Keratinocyte (primary cell): Measurements from ENCODE around the gene APOBEC3F. TPM values are rescaled to one million over a fixed set of nuclear protein-coding genes. Genes with fewer than 3 reads are reported as not detected.
A peak's percentile ranks its signal among the peaks of the same experiment; 100 is the strongest.
"Not testable (repeated sequence)": the region's sequence is repeated elsewhere in the genome, so short reads cannot be mapped to it uniquely, and the experiment has no call there.

Source experiments
- DNase-seq: peaks from one replicate; pipeline ENCODE4 v3.0.0-alpha.2; 2011; ENCODE audit warnings: low read depth, missing footprints, low spot score
- FAIRE-seq: peaks from 2 replicates; lab custom pipeline; 2011; peaks lifted over from hg19 to GRCh38; lab: Jason Lieb, UNC
- H2AFZ ChIP-seq: 2 replicates; pipeline ENCODE4 v1.6.0; 2012; ENCODE audit warnings: low read length, control low read depth, inconsistent platforms; ENCODE audit not compliant: control insufficient read depth
- H3K27ac ChIP-seq: 2 replicates; pipeline ENCODE4 v1.5.1; 2011; ENCODE audit warnings: low read length; ENCODE audit not compliant: control insufficient read depth, insufficient read depth
- H3K27me3 ChIP-seq: 3 replicates; pipeline ENCODE4 v1.6.0; 2011; ENCODE audit warnings: low read length; ENCODE audit not compliant: control insufficient read depth, insufficient read depth; ENCODE audit errors: extremely low read depth
- H3K36me3 ChIP-seq, 2 experiments: 2 replicates in 1 of 2; 3 replicates in 1 of 2; pipeline ENCODE4 v1.5.1; 2011; ENCODE audit warnings: low read length in 2 of 2, mild to moderate bottlenecking in 1 of 2; ENCODE audit not compliant: control insufficient read depth in 2 of 2, insufficient read depth in 2 of 2; ENCODE audit errors: extremely low read depth in 1 of 2
- H3K4me1 ChIP-seq: 3 replicates; pipeline ENCODE4 v1.5.1; 2011; ENCODE audit warnings: low read length; ENCODE audit not compliant: control insufficient read depth, insufficient read depth; ENCODE audit errors: extremely low read depth
- H3K4me2 ChIP-seq: 3 replicates; pipeline ENCODE4 v1.6.0; 2011; ENCODE audit warnings: low read depth, low read length; ENCODE audit not compliant: control insufficient read depth, insufficient read depth; ENCODE audit errors: extremely low read depth
- H3K4me3 ChIP-seq, 3 experiments: fragments of 200-600 bp in 1 of 3; sonication (generic) in 1 of 3; 2 replicates in 2 of 3; 3 replicates in 1 of 3; pipeline ENCODE4 v1.5.1; 2011 to 2016; ENCODE audit warnings: low read length in 3 of 3, mild to moderate bottlenecking in 3 of 3, control low read depth in 2 of 3, inconsistent platforms in 1 of 3, low read depth in 1 of 3, mixed read lengths in 1 of 3, mixed run types in 1 of 3, moderate library complexity in 1 of 3; ENCODE audit not compliant: control insufficient read depth in 2 of 3, insufficient read depth in 2 of 3; ENCODE audit errors: extremely low read depth in 1 of 3
- H3K79me2 ChIP-seq: 2 replicates; pipeline ENCODE4 v1.6.0; 2012; ENCODE audit warnings: low read length; ENCODE audit not compliant: control insufficient read depth, insufficient read depth
- H3K9ac ChIP-seq: 3 replicates; pipeline ENCODE4 v1.6.0; 2011; ENCODE audit warnings: low read length; ENCODE audit not compliant: control insufficient read depth, insufficient read depth; ENCODE audit errors: extremely low read depth
- H3K9me1 ChIP-seq: 3 replicates; pipeline ENCODE4 v1.6.0; 2011; ENCODE audit warnings: low read length; ENCODE audit not compliant: control insufficient read depth, insufficient read depth; ENCODE audit errors: extremely low read depth
- H3K9me3 ChIP-seq: 2 replicates; pipeline ENCODE4 v1.5.1; 2012; ENCODE audit warnings: low read depth, low read length; ENCODE audit not compliant: control insufficient read depth
- H4K20me1 ChIP-seq: 3 replicates; pipeline ENCODE4 v1.6.0; 2011; ENCODE audit warnings: low read length; ENCODE audit not compliant: control insufficient read depth, insufficient read depth; ENCODE audit errors: extremely low read depth
- dilution Hi-C: fragments of 300-500 bp; cut with MboI; formaldehyde crosslinking; loops from one replicate; pipeline ENCODE4 v1.7.0; 2020; ENCODE audit warnings: low sequenced_read_pairs; ENCODE audit not compliant: extremely low pct_ligation_motif_present
- polyA plus RNA-seq, 5 experiments: library from polyadenylated mRNA; depleted of rRNA in 3 of 5; stranded (reverse) in 3 of 5; stranded (forward) in 1 of 5; unstranded in 1 of 5; fragments of >200 nt; gene quantifications; 1 replicate in 1 of 5; 2 replicates in 3 of 5; 3 replicates in 1 of 5; pipeline versions ENCODE4 v1.2.1 to v1.2.3, GENCODE V29; 2011 to 2012; ENCODE audit warnings: missing spikeins in 2 of 5, low read depth in 1 of 5, low replicate concordance in 1 of 5

The APOBEC3F gene
- polyA plus RNA-seq, 1 donor (not counting 4 experiments of a cell fraction or from before 2014, with no cell fraction given) = 7.9 TPM

DNA sequence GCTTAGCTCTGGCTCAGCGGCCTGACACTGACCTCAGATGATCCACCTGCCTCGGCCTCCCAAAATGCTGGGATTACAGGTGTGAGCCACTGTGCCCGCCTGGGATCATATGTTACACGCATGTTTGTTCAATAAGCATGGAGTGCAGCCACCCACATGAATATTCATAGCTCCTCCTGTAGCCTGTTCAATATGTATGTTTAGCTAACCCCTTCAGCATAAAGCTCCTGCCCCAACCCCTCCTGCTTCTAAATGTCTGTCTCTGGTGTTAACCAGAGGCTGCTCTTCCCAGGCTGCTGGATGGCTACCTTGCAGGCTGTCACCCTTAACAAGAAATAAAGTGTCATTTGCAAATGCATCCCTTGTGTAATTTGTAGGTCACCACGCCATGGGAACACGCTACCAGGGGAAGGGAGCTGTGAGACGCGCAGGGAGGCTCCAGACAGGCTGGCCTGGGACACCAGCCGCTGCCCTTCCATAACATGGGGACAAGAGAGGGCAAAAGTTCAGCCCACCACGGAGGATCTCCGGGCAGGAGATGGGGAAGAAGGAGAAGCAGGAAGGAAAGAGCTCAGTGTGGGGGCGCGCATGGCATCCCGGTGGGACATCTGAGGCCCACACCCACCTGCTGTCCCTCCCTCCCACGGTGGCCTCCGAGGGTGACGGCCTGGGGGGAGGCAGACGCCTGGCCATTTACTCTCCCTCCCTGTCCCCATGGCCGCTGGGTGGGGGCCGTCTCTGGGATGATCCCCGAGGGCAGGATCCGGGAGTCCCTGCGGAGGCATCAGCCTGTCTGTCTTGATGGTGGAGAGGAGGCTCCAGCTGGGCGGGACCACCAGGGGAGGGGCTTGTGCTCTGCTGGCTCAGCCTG, 35.7 kb downstream of the APOBEC3F start:
- H3K9me1 ChIP-seq, FAIRE-seq, H2AFZ ChIP-seq, H3K4me1 ChIP-seq, H3K79me2 ChIP-seq, dilution Hi-C loops, H3K4me2 ChIP-seq, H3K36me3 ChIP-seq, H3K9me3 ChIP-seq, H4K20me1 ChIP-seq, H3K27ac ChIP-seq, H3K9ac ChIP-seq, H3K27me3 ChIP-seq, DNase-seq, H3K4me3 ChIP-seq: not testable (repeated sequence)

DNA sequence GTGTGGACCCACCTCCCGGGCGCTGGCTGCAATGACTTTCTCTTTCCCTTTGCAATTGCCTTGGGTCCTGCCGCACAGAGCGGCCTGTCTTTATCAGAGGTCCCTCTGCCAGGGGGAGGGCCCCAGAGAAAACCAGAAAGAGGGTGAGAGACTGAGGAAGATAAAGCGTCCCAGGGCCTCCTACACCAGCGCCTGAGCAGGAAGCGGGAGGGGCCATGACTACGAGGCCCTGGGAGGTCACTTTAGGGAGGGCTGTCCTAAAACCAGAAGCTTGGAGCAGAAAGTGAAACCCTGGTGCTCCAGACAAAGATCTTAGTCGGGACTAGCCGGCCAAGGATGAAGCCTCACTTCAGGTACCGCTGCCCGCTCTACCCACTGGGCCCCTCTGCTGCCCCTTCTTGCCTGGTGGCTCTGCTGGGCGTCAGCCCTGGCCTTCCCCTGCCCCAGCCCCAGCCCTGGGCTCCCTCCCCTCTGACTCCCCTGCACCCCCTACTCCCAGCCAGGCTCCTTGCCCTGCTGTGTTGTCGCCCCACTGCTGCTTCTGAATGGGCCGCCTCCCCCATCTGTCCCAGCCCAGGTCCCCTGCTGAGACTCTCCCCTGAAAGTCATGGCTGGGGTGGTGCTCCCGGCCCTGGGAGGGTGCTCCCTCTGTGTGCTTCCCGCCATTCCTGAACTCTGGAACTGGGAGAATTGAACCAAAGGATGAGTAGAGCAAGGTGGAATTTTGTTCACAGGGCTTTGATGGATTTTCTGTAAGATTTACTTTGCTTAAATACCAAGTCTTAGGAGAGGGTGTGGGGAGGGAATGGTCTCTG, 36.6 kb downstream of the APOBEC3F start, which contains the start of gene APOBEC3G:
Gene APOBEC3G, plus strand, starts transcription at position 250 of the 815 bp plus-strand sequence. Its CDS starts 87 bp downstream, at position 337.
- H3K9me1 ChIP-seq, H3K27me3 ChIP-seq, H3K79me2 ChIP-seq, H3K27ac ChIP-seq, DNase-seq, H3K36me3 ChIP-seq, H3K4me1 ChIP-seq, H3K9me3 ChIP-seq, dilution Hi-C loops, H4K20me1 ChIP-seq: not testable (repeated sequence)
- peak within 1 kb of the TSS; percentile 65 for H2AFZ ChIP-seq
- peak within 1 kb of the TSS in 2 of 3 experiments; percentile 29 to 50 for H3K4me3 ChIP-seq
- peak within 1 kb of the TSS; percentile 9 for H3K4me2 ChIP-seq
- H3K9ac ChIP-seq = peak within 1 kb of the TSS; percentile 45
- FAIRE-seq = peak; percentile 71

DNA sequence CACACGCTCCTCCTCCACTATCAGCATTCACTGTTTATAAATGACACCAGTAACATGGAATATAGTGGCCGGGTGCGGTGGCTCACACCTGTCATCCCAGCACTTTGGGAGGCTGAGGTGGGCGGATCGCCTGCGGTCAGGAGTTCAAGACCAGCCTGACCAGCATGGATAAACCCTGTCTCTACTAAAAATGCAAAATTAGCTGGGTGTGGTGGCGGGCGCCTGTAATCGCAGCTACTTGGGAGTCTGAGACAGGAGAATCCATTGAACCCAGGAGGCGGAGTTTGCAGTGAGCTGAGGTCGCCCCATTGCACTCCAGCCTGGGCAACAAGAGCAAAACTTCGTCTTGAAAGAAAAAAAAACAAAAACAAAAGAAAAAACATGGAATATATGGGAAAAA, 37.2 kb downstream of the APOBEC3F start:
- H4K20me1 ChIP-seq, DNase-seq, H3K36me3 ChIP-seq, H3K79me2 ChIP-seq, FAIRE-seq, H3K9me3 ChIP-seq, H3K9me1 ChIP-seq, H3K4me3 ChIP-seq, H2AFZ ChIP-seq, H3K27ac ChIP-seq, H3K4me1 ChIP-seq, dilution Hi-C loops, H3K9ac ChIP-seq, H3K27me3 ChIP-seq: not testable (repeated sequence)
- H3K4me2 ChIP-seq = peak overlapping the region; percentile 9
